WI38 (cell line): Measurements from ENCODE around the gene MVB12B.

ENCODE experiments used
- H3K4me3 ChIP-seq: 2 replicates; pipeline ENCODE4 v1.5.1; 2011; ENCODE audit warnings: low read depth, mild to moderate bottlenecking, control low read depth, low read length
- TF ChIP-seq, protein P1 (sequence below): IDR thresholded peaks from 2 replicates; pipeline ENCODE4 v1.5.1; 2012; ENCODE audit warnings: low read depth, mild to moderate bottlenecking, control low read depth, low read length

Gene MVB12B

DNA sequence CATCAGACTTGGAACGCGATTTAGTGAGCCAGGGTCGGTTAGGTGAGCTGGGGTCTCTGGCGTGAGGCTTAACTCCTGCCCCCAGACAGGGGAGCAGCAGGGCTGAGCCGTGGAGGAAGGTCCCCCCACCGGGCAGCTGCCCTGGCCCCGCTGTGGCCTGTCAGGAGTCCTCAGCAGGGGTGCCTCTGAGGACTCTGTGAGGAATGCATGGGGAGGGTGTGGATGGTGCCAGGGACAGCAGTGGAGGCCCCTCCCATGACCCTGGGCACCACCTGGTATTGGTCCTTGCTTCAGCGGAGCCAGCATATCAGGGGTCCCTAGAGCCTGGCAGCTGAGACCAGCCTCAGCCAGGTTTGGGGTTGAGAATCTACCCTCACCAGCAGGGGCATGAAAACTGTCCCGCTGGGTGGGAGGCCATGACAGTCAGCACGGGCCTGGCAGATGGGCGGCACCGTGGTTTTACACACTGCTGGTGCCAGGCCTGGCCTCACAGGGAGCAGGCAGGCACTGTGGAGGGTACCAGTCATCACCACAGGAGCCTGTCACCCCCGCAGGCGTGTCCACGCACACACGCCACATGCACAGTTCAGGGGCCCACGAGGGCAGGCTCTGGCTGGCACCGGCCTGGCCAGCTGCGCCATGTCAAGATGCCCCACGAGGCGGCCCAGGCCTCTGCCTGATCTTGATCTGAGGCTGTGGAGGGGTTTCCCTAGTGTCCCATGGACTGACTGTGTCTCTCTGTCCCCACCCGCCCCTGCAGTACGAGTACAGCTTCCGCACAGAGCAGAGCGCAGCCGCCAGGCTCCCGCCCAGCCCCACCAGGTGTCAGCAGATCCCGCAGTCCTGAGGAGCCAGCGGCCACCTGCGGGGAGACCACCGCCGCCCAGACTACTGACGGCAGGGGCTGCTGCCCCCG, 176.0 kb downstream of the MVB12B start:
- H3K4me3 ChIP-seq = no peak overlapping the region
- TF ChIP-seq, protein P1, sequence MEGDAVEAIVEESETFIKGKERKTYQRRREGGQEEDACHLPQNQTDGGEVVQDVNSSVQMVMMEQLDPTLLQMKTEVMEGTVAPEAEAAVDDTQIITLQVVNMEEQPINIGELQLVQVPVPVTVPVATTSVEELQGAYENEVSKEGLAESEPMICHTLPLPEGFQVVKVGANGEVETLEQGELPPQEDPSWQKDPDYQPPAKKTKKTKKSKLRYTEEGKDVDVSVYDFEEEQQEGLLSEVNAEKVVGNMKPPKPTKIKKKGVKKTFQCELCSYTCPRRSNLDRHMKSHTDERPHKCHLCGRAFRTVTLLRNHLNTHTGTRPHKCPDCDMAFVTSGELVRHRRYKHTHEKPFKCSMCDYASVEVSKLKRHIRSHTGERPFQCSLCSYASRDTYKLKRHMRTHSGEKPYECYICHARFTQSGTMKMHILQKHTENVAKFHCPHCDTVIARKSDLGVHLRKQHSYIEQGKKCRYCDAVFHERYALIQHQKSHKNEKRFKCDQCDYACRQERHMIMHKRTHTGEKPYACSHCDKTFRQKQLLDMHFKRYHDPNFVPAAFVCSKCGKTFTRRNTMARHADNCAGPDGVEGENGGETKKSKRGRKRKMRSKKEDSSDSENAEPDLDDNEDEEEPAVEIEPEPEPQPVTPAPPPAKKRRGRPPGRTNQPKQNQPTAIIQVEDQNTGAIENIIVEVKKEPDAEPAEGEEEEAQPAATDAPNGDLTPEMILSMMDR = no peak

DNA sequence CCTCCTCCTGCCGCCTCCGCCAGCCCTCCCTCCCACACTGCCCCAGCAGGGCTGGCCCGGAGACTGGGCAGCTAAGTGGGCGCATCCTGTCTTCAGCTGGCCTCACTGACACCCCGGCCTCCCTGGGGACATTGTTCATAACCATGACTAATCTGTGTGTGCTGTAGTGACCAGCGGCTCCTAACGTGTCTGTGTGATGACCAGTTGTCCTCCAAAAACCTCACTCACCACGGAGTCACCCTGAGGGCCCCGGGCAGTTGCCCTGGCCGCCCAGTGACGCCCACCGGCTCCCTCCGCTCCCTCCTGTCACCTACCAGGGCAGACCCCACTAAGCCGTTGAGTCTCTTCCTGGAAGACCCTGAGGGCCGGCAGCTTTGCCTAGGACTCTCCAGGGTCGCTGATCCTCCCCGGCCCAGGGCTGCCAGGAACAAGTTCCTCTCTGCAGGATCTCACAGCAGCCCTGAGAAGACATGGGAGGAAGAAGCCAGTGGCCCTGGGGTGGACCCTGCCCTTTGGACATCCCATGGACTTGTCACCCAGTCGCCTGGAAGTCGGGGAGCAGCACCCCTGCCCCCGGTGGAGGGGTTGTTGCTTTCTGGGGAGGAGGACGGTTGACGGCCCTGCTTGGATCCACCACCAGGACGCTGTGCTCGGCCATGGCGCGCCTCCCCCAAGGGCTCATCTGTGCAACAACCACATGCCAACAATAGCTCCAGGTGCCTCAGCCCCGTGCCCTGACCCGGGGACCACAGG, 176.9 kb downstream of the MVB12B start:
- TF ChIP-seq, protein P1 = no peak

DNA sequence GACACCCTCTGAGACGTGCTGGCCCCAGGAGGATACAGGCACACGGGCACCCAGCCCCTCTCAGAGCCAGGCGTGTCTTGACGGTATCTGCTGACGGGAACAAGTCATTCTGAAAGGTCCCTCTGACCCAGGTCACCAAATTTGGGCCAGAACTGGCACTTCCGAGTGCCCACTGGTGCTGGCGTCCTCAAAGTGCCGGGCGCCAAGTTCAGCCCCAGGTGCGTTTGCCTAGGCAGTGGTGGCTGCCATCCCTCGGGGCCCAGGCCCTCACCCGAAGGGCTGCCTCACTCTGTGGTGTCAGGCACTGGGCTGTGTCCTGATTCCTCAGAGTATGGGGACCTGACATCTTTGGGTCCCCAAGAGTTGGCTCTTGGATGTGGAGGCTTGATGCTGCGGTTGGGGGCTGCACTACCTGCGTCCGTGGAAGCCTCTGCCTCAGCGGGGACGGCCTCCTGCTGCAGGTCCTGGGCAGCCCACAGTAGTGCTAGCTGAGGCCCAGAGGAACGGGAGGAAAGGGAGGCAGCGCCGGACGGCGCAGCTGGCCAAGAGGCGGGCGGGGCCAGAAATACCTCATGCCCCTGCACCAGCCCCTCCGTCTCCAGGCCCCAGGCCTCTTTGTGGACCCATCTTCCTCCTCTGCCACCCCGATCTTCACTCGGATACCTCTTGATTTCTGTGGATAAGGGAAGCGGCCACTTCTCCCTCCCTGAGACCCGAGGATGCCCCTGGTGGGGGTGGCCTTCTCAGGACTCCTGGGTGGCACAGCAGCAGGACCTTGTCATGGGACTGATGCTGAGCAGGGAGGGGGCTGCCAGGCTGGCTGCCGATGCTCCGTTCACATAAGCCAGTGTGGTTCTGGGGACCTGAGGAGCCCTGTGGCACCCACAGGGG, 177.7 kb downstream of the MVB12B start:
- TF ChIP-seq, protein P1 = no peak
- H3K4me3 ChIP-seq = no peak overlapping the region

More for the DNA sequence above, 176.9 kb downstream of the MVB12B start:
- H3K4me3 ChIP-seq = no peak overlapping the region

DNA sequence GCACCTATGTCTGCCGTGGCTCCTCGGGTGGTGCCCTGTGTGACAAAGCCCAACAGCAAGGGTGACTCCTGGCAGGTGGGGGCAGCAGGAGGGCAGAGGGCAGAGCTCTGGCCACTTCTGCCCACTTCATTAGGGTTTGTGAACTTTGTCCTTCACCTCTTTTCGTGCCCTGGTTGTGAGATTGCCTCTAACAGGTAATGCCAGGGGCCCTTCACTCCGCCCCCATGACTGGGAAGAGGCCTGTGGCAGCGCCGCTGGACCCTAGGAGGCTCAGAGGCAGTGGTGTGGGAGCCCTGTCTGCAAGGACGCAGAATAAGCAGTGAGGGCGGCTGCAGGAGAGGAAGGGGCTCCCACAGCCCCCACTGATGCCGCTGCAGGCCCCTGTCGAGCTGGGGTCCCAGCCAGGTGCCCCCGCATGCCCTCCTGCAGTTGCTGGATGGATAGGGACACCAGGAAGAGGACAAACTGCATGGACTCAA, 178.4 kb downstream of the MVB12B start:
- no peak overlapping the region for H3K4me3 ChIP-seq
- TF ChIP-seq, protein P1 = no peak

DNA sequence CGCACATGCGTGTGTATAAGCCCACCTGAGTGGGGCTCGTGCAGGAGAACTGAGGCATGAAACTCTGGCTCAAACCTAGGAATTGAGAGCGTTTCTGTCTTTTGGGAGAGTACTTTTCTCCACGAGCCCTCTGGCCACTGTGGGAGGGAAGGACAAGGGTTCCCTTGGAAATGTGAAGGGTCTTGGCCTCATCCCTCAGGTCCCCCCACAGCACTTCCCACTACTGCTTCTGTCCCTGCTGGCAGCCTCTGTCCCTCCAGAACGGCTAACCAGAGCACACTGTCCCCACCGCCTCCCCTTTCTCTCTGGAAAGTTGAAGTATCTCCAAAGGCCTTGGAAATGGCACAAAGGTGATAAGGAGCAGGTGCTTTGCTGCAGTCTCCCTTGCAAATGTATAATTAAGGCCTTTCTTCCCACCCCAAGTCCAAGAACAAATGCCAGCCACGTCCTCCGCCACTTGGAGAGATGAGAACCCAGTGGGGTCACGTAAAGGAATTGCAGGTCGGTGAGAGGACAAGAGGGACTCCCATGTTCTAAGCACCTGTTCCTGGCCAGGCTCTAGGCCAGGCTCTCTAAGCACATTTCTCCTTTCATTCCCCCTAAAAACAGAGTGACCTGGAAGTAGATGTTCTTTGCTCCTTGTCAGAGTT, 179.2 kb downstream of the MVB12B start:
- no peak overlapping the region for H3K4me3 ChIP-seq
- TF ChIP-seq, protein P1 = no peak

DNA sequence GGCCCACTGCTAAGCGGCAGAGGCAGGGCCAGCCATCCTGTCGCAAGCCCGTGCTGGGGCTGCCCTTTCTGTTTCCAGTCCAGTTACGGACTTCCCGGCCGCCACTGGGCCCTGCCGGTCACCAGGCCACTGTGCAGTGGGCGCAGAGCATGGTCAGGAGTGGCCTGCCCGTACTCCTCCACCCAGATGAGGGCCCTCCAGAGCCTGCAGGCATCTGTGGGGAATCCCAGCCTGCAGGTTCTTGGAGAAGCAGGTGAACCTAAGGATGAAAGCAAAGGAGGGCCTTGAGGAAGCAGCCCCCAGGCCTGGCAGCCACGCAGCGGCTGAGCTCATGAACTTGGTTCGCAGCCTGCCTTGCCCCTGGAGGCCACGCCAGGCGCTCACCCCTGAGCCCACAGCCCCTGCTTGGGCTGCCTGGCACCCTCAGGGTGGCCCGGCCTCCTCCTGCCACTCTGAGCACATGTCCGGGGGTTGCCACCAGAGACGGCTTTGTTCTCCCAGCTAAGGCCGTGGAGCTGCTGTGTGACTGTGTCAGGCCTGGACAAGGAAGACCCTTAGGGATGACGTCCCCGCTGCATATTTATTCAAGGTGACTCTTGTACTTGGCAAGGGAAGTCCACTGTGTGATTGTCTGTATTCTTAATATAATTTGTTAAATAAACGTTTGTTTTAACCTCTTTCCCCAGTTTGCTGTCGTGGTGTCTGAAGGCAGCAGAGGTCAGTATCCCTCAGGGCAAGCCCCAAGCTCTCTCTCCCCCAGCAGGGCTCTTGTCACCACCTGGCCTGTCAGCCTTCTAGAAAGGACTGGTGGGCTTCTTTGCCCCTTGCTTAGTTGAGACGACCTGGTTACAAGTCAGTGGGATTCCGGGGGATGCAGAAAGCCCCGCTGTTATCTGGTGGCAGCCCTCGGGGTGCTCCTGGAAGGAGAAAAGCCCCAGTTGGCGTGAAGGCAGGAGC, 180.0 kb downstream of the MVB12B start:
- TF ChIP-seq, protein P1 = no peak
- no peak overlapping the region for H3K4me3 ChIP-seq
